ENCODE measurements around the gene GALNT3. TPM values are rescaled to one million over a fixed set of nuclear protein-coding genes. Genes with fewer than 3 reads are reported as not detected.

The GALNT3 gene
- total and polyA plus RNA-seq, 2 of the 8 experiments (the other 6 are each of a cell fraction or from before 2014, with no cell fraction given): 3.4 to 23.6 TPM

- no peak for DNase-seq (ENCODE audit: low read depth in 1 of 2, low spot score in 2 of 2)
- FAIRE-seq: no peak
- no peak overlapping the region for H4K8ac ChIP-seq (ENCODE audit: extremely low read depth, insufficient read depth, low read length)
- no peak overlapping the region for H3K14ac ChIP-seq (ENCODE audit: insufficient read length)
- H3K56ac ChIP-seq (replicated peaks; ENCODE audit: insufficient read length, low read depth, low read length): no peak overlapping the region
- no peaks in the 10 kb centered on the region for H3K27me3 ChIP-seq (replicated peaks in 1 of 4; ENCODE audit: control insufficient read depth in 3 of 4, extremely low read depth in 1 of 4, insufficient read depth in 3 of 4, low read length in 3 of 4)
- H4K20me1 ChIP-seq (replicated peaks in 1 of 2; ENCODE audit: control insufficient read depth in 1 of 2, insufficient read depth in 2 of 2, low read length in 2 of 2): no peaks in the 10 kb centered on the region
- no peaks in the 10 kb centered on the region for H3K79me2 ChIP-seq (ENCODE audit: control insufficient read depth in 1 of 2, insufficient read depth in 2 of 2, low read length in 2 of 2)
- no peak overlapping the region for H2AK5ac ChIP-seq (ENCODE audit: low read depth, low read length)
- H3K23me2 ChIP-seq (ENCODE audit: low read depth, low read length): no peaks in the 10 kb centered on the region
- ChIA-PET POLR2A (ENCODE audit: partially characterized antibody) (interaction anchor here (1.0 to 1.5 kb wide), 2 partner anchors 9 to 16 kb away, joined by 3 to 4 read pairs; no protein-coding TSS in a partner anchor), CTCF (ENCODE audit: partially characterized antibody) (interaction anchor here (1.1 to 1.3 kb wide), 2 partner anchors 16 to 44 kb away, joined by 3 to 5 read pairs; no protein-coding TSS in a partner anchor)
- no peak overlapping the region for H3K27ac ChIP-seq (ENCODE audit: low read depth, low read length)
- H3K9ac ChIP-seq (replicated peaks in 1 of 4; ENCODE audit: extremely low read depth in 1 of 4, low read depth in 3 of 4, low read length in 3 of 4): no peak overlapping the region
- H2BK15ac ChIP-seq (ENCODE audit: low read length): no peak overlapping the region
- no peaks in the 10 kb centered on the region for H3K79me1 ChIP-seq (ENCODE audit: low read depth, low read length)
- no peak overlapping the region for H3K4me3 ChIP-seq (ENCODE audit: extremely low read depth in 1 of 4, insufficient read depth in 2 of 4, low read depth in 3 of 4, low read length in 4 of 4)
- no peak overlapping the region for H2BK5ac ChIP-seq (ENCODE audit: low read depth, low read length)
- no peak overlapping the region for H2BK120ac ChIP-seq (replicated peaks; ENCODE audit: low read depth, low read length)
- H3K36me3 ChIP-seq (ENCODE audit: control insufficient read depth in 2 of 4, insufficient read depth in 4 of 4, low read length in 3 of 4): no peaks in the 10 kb centered on the region
- H2AFZ ChIP-seq (ENCODE audit: low read length): no peak overlapping the region
- H3K4me1 ChIP-seq (replicated peaks in 1 of 4; ENCODE audit: control insufficient read depth in 3 of 4, insufficient read depth in 4 of 4, low read length in 3 of 4): peaks cover 0 to under 1% (median 0%) of the 10 kb centered on the region in 4 experiments; a peak in 1 of 7 replicates
- no peak overlapping the region for H4K5ac ChIP-seq (ENCODE audit: insufficient read length, low read depth, low read length)
- no peak overlapping the region for H4K91ac ChIP-seq (replicated peaks; ENCODE audit: insufficient read length, low read length)
- H3K23ac ChIP-seq (ENCODE audit: insufficient read length): no peak overlapping the region
- WGBS, 2 experiments (ENCODE audit: extremely low coverage in 1 of 2, insufficient coverage in 1 of 2, insufficient read length in 1 of 2, insufficient replicate concordance in 2 of 2, low coverage in 1 of 2, low lambda C conversion rate in 2 of 2, missing lambda C conversion rate in 1 of 2): 95% methylated on average over 4 of the region's 4 CpGs; no CpG with 5 or more reads in 1 of the 2 experiments
- no peak overlapping the region for H3K18ac ChIP-seq (ENCODE audit: extremely low read depth, low read length)
- H2BK12ac ChIP-seq (ENCODE audit: low read depth, low read length): no peak overlapping the region
- H3K4ac ChIP-seq (replicated peaks; ENCODE audit: insufficient read length, low read depth, low read length): no peak overlapping the region
- H2BK20ac ChIP-seq (ENCODE audit: low read length): no peak overlapping the region
- H3K4me2 ChIP-seq (ENCODE audit: insufficient read depth in 1 of 2, low read depth in 2 of 2, low read length in 2 of 2): no peak overlapping the region
- no peaks in the 10 kb centered on the region for H3K9me3 ChIP-seq (ENCODE audit: insufficient read depth in 2 of 2, low read depth in 1 of 2, low read length in 1 of 2)
- TF ChIP-seq BCL11A (IDR thresholded peaks at IDR 0.05; ENCODE audit: low read depth in 2 of 2, low read length in 2 of 2) (no peak), KDM4A (IDR thresholded peaks at IDR 0.05; ENCODE audit: low read depth, low read length, severe bottlenecking) (no peak), E2F6 (IDR thresholded peaks at IDR 0.05) (no peak), CTBP2 (IDR thresholded peaks at IDR 0.05; ENCODE audit: borderline replicate concordance, insufficient read depth, insufficient read length, low read length) (no peak), EZH2 (IDR thresholded peaks at IDR 0.05; ENCODE audit: low read depth, low read length, severe bottlenecking) (no peak), BACH1 (IDR thresholded peaks at IDR 0.05; ENCODE audit: low read length) (no peak)
These were observed 9.2 kb upstream of the GALNT3 start for GRCh38 chr2:165803123-165803760.
